ENCODE measurements around the gene RERE. TPM values are rescaled to one million over a fixed set of nuclear protein-coding genes. Genes with fewer than 3 reads are reported as not detected.
"Not testable (repeated sequence)": the region's sequence is repeated elsewhere in the genome, so short reads cannot be mapped to it uniquely, and the experiment has no call there.

RERE gene
- total RNA-seq, 1 experiment from 2014 or later: 10.3 TPM

DNA sequence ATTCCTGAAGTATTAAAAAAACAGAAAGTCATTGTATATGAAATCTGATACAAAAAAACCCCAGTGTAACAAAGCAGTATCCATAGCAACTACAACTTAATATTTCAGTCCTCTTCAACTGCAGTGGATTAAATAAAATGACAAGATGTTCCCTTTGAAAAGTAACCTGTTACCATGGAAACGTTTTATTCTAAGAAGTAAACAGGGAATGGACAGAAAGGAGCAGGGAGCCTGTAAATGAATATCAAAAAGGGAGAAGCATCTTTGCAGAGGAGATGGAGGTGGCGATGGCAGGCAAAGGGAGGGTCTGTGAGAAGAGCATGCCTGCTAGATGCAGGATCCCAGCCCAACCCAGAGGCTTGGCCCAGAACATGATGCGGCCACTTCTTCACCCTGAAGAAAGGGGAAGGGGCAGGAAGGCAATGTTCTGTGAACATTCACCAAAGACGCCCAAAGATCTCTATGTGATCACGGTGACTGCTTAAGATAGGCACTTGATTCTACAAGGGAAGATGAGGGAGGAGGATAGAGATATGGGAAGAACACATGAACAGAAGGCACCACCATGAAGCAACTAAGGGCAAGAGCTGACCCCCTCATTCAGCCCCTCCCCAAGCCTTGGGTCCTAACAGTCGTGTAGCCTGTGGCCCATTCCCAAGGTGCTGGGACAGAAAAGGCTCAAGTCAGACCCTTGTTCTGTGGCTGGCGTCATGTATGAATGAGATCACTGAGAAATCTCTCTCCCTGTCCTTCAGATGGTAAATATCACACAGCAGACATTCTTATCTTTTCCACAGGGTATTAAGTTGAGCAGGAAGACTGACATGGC, 299.6 kb downstream of the RERE start:
- peak; percentile 32 for DNase-seq (ENCODE audit: low read depth)

- DNase-seq (ENCODE audit: low read depth): peak; percentile 50
Observed at GRCh38 chr1:8516793-8517556, 300.5 kb downstream of the RERE start.

DNA sequence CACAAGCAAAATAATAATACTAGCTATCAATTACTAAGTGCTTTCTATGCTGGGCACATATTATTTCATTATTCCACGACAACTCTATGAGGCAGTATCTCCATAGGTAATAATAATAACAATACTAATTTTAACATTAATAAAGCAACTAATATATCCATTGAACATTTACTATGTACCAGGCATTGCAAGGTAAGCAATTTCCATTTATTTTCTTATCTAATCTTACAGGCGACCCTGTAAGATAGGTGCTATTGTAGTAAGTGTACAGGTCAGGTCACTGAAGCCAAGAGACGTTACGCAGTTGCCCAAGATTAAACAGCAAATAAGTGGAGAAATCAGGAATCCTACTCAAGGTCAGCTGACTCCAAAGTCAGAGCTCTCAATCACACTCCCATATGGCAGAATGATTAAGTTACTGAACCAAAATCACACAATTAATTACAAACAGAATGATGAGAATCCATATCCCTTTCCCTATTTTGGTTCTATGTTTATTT, 301.1 kb downstream of the RERE start:
- no peak for DNase-seq (ENCODE audit: low read depth)

DNA sequence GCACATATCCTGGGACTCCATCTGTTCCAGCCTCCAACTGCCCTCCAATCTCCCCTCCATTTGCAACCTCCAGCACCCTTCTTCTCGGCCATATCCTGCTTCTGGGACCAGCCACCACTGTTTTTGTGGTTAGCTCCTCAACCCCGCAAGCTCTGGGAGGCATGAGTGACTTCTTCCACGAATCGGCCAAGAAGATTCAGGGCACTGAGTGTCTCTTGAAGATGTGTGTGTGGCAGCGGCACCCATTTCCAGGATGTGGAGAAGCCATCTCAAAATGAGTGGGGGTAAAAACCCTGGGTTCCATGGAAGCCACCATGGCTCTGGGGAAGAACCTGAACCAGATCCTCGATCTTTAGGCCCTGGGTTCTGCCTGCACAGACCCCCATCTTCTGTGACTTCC, 304.9 kb downstream of the RERE start:
- DNase-seq (ENCODE audit: low read depth): no peak

DNA sequence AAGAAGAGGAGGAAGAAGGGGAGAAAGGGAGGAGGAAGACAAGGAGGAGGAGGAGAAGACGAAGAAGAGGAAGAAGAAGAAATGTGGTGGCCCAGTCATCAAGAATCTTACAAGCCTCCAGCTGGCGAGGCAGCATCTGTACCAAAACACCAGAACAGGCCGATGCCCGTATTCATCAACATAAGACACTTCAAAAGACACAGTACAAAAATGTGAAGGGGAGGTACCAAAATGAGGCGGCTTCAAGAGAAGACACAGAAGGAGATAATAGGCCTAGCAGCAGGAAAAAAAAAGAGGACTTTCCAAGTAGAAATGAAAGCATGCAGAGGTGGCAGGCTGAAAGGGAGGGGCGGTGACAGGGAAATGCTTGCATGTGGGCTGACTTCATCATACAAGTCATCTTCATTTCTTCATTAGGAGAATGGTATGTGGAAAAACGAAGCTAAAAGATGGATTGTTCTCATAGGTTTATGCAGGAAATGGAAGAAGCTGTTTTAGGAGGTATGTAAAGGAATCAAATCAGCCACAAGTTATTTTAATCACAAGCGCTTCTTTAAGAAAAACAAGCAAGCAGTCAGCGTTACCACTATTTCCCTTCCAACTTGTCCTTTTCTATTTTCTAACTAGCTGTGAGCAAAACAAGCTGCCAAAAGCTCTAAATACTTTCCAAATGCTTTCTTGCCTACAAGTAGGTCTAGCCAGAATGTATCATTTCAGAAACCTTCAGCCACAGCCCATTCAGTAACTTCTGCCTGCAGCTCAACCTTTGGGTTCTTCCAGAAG, 307.2 kb downstream of the RERE start:
- peak; percentile 55 for DNase-seq (ENCODE audit: low read depth)

DNA sequence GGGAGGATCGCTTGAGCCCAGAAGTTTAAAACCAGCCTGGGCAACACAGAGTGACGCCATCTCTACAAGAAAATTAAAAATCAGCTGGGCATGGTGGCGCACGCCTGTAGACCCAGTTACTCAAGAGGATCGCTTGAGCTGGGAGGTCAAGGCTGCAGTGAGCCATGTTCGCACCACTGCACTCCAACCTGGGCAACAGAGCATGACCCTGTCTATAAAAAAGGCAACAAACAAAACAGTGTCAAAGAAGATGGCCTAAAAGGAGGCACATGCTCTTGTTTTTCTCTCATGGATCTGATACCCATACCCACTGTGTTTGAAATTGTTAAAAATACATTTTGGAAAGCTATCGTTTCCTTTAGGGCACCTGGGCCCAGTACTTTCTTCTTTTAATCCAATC, 307.9 kb downstream of the RERE start:
- no peak for DNase-seq (ENCODE audit: low read depth)

GRCh38 chr1:8506995-8507615, 310.3 kb downstream of the RERE start:
- no peak for DNase-seq (ENCODE audit: low read depth)

- DNase-seq (ENCODE audit: low read depth): no peak
Observed at GRCh38 chr1:8506456-8506855, 311.0 kb downstream of the RERE start.

DNA sequence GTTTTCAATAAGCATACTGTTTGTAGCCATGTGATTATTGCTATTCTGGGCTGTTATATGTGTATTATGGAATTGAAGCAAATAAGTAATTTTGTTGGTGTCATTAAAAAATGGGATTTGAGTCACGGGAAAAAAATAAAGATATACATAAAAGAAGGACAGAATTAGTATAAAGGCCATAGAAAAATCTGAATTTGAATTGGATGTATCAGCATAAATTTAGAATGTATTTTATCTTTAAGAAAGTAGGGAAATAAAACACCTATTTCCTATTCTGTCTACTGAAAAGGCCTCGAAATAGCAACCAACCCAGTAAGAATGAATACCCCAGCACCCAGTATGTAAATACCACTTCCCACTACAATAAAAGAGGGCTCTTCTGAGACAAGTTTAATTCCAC, 313.6 kb downstream of the RERE start:
- DNase-seq (ENCODE audit: low read depth): no peak

DNA sequence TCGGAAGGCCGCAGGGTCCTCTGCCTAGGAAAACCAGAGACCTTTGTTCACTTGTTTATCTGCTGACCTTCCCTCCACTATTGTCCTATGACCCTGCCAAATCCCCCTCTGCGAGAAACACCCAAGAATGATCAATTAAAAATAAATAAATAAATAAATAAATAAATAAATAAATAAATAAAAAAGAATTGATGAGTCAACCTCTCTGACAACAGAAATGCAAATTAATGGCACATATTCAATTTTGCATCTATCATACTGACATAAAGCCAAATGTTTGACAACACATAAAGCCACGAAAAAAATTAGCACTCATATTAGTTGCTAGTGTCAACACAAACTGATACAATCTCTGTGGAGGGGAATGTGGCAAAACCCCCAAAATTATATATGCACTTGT, 314.5 kb downstream of the RERE start:
- DNase-seq (ENCODE audit: low read depth): not testable (repeated sequence)

DNA sequence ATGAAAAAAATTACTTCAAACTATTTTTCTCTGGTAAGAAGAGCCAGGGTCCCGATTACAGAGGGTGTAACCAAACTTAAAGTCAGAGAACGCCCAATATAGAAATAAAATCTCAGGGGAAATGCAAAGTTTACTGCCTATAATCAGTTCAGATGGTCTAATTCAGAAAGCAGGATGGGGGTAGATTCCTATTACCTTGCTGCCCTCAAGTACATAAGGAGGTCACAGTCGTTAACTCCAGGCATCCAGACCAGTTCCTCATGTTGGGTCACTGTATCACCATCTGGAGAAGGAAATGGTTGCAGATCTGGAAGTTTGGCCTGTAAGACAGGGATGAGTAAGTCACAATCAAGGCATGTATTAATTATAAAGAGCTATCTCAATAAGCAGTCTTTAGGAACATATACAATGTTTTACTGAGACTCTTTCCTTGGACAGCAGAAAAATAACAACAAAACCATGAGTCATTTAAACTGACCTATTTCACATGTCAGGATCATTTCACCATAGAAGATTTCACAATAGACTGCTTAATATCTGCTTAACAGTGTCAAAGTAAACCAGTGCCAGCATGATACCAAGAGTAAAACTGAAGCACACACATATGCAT, 320.1 kb downstream of the RERE start:
- peak; percentile 16 for DNase-seq (ENCODE audit: low read depth)

DNA sequence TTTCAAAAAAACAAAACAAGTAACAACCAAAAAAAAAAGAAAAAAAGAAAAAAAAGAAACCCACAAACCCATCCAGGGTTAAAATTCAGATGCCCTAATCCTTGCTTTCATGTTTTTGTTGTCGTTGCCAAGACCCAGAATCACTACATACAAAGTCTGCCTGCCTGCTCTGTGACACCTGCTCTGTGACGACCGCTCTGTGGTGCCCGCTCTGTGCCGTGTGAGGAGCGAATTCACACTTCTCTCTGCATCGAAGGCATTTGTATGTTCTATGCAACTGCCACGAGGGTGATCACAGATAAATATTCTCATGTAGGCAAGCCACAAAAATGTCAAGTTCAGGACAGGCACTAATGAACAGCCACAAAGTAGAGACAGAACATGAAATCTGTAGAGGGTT, 321.0 kb downstream of the RERE start:
- DNase-seq (ENCODE audit: low read depth): no peak

GRCh38 chr1:8495928-8496401, 321.5 kb downstream of the RERE start:
- DNase-seq (ENCODE audit: low read depth): peak; percentile 31

GRCh38 chr1:8494681-8495080, 322.8 kb downstream of the RERE start:
- DNase-seq (ENCODE audit: low read depth): no peak

DNA sequence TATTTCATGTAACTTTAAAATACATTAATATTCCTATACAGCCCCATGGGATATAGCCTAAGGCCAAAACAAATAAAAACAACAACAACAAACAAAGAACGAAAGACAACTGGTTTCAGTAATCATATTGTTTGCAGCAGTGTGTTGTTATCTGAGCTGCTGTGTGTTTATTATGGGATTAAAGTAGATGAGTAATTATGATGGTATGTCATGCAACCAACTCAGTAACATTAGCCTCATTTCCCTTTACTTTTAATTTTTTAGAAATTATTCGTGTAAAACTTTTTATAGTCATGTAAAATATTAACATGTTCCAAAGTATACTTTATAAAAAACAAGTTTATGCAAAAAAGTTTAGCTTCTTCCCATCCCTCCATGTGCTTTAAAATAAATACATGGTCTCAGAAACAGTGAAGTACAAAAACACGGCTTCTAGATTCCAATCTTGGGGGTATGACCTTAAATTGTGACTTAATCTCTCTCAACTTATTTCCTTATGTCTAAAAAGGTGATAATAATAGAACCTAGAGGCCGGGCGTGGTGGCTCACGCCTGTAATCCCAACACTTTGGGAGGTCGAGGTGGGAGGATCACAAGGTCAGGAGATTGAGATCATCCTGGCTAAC, 323.4 kb downstream of the RERE start:
- DNase-seq (ENCODE audit: low read depth): peak; percentile 6

DNA sequence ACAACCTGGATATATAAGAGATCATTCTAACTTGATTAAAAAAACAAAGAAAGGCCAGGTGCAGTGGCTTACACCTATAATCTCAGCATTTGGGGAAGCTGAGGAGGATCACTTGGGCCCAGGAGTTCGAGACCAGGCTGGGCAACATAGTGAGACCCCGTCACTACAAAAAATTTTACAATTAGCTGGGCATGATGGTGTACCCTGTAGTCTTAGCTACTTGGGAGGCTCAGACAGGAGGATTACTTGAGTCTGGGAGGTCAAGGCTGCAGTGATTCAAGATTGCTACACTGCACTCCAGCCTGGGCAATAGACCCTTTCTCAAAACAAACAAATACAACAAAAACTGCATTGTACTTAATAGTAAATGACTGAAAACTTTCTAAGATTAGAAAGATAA, 330.2 kb downstream of the RERE start:
- no peak for DNase-seq (ENCODE audit: low read depth)

DNA sequence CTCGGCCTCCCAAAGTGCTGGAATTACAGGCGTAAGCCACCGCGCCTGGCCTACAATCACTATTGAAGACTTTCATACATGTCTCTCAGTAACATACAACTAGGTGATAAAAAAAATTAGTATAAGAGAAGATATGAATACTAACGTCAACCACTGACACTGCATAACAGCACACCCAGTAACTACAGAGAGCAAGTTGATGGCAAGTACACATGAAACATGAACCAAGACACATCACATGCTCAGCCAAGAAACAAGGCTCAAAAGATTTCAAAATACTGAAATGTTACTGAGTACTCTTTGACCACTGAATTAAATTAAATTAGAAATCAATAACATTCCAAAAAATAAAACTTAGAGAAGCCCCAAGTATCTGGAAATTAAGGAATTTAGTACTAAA, 331.4 kb downstream of the RERE start:
- no peak for DNase-seq (ENCODE audit: low read depth)

DNA sequence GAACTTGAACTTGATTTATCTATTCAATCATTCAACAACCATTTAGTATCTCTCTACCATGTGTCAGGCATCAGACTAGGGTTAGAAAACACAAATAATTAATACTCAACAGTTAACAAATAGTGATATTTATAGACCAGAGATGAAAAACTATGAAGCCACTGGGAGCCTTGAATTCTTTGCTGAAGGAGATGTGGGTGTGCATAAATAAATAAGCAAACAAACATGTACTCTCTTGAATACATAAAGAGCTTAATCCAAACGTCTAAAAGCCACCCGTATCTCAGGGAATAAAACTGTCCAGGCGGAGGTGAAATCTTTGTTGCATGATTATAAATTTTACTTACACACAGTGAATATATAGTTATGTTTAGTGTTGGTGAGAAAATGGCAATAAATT, 333.9 kb downstream of the RERE start:
- DNase-seq (ENCODE audit: low read depth): no peak

DNA sequence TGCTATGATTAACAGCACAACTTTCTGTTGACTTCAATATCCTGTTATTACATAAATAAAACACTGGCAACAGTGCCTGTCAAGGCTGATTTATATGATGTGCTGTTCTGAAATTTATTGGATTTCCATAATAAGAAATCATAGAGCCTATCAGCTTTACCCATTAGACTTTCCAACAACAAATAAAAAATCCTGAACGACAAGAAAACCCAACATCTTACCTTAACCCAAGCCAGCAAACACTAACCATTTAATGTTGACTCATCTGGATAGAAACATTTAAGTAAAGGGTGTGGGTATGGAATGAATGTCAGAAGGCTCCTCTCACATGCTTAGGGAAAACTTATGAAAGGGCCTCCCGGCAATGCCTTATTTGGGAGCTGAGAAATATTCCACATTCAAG, 334.5 kb downstream of the RERE start:
- peak; percentile 57 for DNase-seq (ENCODE audit: low read depth)

- DNase-seq (ENCODE audit: low read depth): no peak
Observed at GRCh38 chr1:8481650-8482380, 335.6 kb downstream of the RERE start.

Data from RPMI7951 (cell line).